HPDE6-E6E7 (cell line): ENCODE measurements around the gene JAKMIP2.

Experiments
- DNase-seq: peaks from one replicate; pipeline ENCODE4 v3.0.0; 2011; ENCODE audit warnings: missing footprints; ENCODE audit errors: extremely low spot score

The JAKMIP2 gene

GRCh38 chr5:147788023-147788422, 5.5 kb upstream of the JAKMIP2 start:
- DNase-seq, result no peak

GRCh38 chr5:147786142-147786541, 3.6 kb upstream of the JAKMIP2 start:
- no peak for DNase-seq

- no peak for DNase-seq
These were observed 1.8 kb upstream of the JAKMIP2 start for GRCh38 chr5:147784146-147784987.

- no peak for DNase-seq
These were observed 1.5 kb downstream of the JAKMIP2 start for GRCh38 chr5:147780924-147781573.

- no peak for DNase-seq
These were observed 2.8 kb downstream of the JAKMIP2 start for GRCh38 chr5:147779694-147780093.

GRCh38 chr5:147776989-147777388, 5.5 kb downstream of the JAKMIP2 start:
- no peak for DNase-seq

- DNase-seq, result no peak
These were observed 8.9 kb downstream of the JAKMIP2 start for GRCh38 chr5:147773587-147773986.

- DNase-seq, result no peak
These were observed 9.4 kb downstream of the JAKMIP2 start for GRCh38 chr5:147773139-147773538.

- no peak for DNase-seq
These were observed 15.5 kb downstream of the JAKMIP2 start for GRCh38 chr5:147767048-147767447.

- DNase-seq, result no peak
These were observed 18.6 kb downstream of the JAKMIP2 start for GRCh38 chr5:147763791-147764525.

- DNase-seq, result no peak
These were observed 22.2 kb downstream of the JAKMIP2 start for GRCh38 chr5:147760086-147760875.

GRCh38 chr5:147759441-147759840, 23.1 kb downstream of the JAKMIP2 start:
- no peak for DNase-seq

GRCh38 chr5:147756566-147756965, 26.0 kb downstream of the JAKMIP2 start:
- DNase-seq, result no peak

GRCh38 chr5:147754372-147755122, 28.0 kb downstream of the JAKMIP2 start:
- no peak for DNase-seq

GRCh38 chr5:147753765-147754164, 28.8 kb downstream of the JAKMIP2 start:
- DNase-seq, result no peak

GRCh38 chr5:147752666-147753290, 29.8 kb downstream of the JAKMIP2 start:
- no peak for DNase-seq

- DNase-seq, result no peak
These were observed 30.5 kb downstream of the JAKMIP2 start for GRCh38 chr5:147752033-147752432.

GRCh38 chr5:147751156-147751830, 31.2 kb downstream of the JAKMIP2 start:
- DNase-seq, result no peak

- DNase-seq, result no peak
These were observed 32.5 kb downstream of the JAKMIP2 start for GRCh38 chr5:147750065-147750464.

- no peak for DNase-seq
These were observed 33.9 kb downstream of the JAKMIP2 start for GRCh38 chr5:147748590-147748989.
